Activated T-cell treated with anti-CD3 and anti-CD28 coated beads for 48 hours (primary cell): ENCODE results near the gene CCSER2.
"Not testable (repeated sequence)": the region's sequence is repeated elsewhere in the genome, so short reads cannot be mapped to it uniquely, and the experiment has no call there.

Experiments
- DNase-seq: peaks from one replicate; pipeline ENCODE4 v3.0.0-alpha.2; 2020; ENCODE audit warnings: low read depth

Gene CCSER2

GRCh38 chr10:84449351-84449750 is 121.0 kb downstream of the CCSER2 start:
- DNase-seq, result not testable (repeated sequence)

GRCh38 chr10:84452003-84452402 is 123.6 kb downstream of the CCSER2 start:
- no peak for DNase-seq

- DNase-seq, result no peak
Observed at GRCh38 chr10:84453303-84453702, 124.9 kb downstream of the CCSER2 start.

- DNase-seq, result no peak
Observed at GRCh38 chr10:84456126-84456525, 127.7 kb downstream of the CCSER2 start.

- no peak for DNase-seq
Observed at GRCh38 chr10:84460520-84460919, 132.1 kb downstream of the CCSER2 start.

GRCh38 chr10:84469470-84469869 is 141.1 kb downstream of the CCSER2 start:
- DNase-seq, result no peak

GRCh38 chr10:84473136-84473535 is 144.7 kb downstream of the CCSER2 start:
- DNase-seq, result no peak

GRCh38 chr10:84477398-84478128 is 149.2 kb downstream of the CCSER2 start:
- no peak for DNase-seq

- no peak for DNase-seq
Observed at GRCh38 chr10:84478151-84478550, 149.8 kb downstream of the CCSER2 start.

GRCh38 chr10:84478679-84479078 is 150.3 kb downstream of the CCSER2 start:
- DNase-seq, result no peak

- DNase-seq, result no peak
Observed at GRCh38 chr10:84484541-84484940, 156.2 kb downstream of the CCSER2 start.

- DNase-seq, result no peak
Observed at GRCh38 chr10:84493361-84493760, 165.0 kb downstream of the CCSER2 start.

GRCh38 chr10:84493951-84494848 is 165.8 kb downstream of the CCSER2 start:
- DNase-seq, result no peak

GRCh38 chr10:84494849-84495180 is 166.4 kb downstream of the CCSER2 start:
- DNase-seq, result no peak

GRCh38 chr10:84497978-84498377 is 169.6 kb downstream of the CCSER2 start:
- DNase-seq, result no peak

- DNase-seq, result not testable (repeated sequence)
Observed at GRCh38 chr10:84499039-84499438, 170.7 kb downstream of the CCSER2 start.

- DNase-seq, result no peak
Observed at GRCh38 chr10:84499846-84500245, 171.5 kb downstream of the CCSER2 start.

GRCh38 chr10:84510121-84510520 is 181.7 kb downstream of the CCSER2 start:
- no peak for DNase-seq

- DNase-seq, result no peak
Observed at GRCh38 chr10:84511106-84511505, 182.7 kb downstream of the CCSER2 start.

- DNase-seq, result no peak
Observed at GRCh38 chr10:84511709-84512285, 183.4 kb downstream of the CCSER2 start.

- DNase-seq, result no peak
Observed at GRCh38 chr10:84517554-84517953, 189.2 kb downstream of the CCSER2 start.

GRCh38 chr10:84519235-84519634 is 190.8 kb downstream of the CCSER2 start:
- no peak for DNase-seq

- no peak for DNase-seq
Observed at GRCh38 chr10:84521013-84521412, 192.6 kb downstream of the CCSER2 start.
